Loucy (cell line): ENCODE data around the gene KRABD2.
A peak's percentile ranks its signal among the peaks of the same experiment; 100 is the strongest.

Experiments
- H2AFZ ChIP-seq: fragments of 200-600 bp; sonication (generic); 2 replicates; pipeline ENCODE4 v1.6.0; 2016; ENCODE audit warnings: antibody characterized with exemption, mild to moderate bottlenecking, low read length, moderate library complexity
- H3F3A ChIP-seq: fragments of 200-600 bp; 2 replicates; pipeline ENCODE4 v1.6.0; 2016; ENCODE audit warnings: antibody characterized with exemption, low read depth, mild to moderate bottlenecking
- H3K27me3 ChIP-seq: fragments of 200-600 bp; sonication (generic); 2 replicates; pipeline ENCODE4 v1.6.1; 2014; ENCODE audit warnings: low read length, mild to moderate bottlenecking; ENCODE audit not compliant: insufficient read depth, poor library complexity, severe bottlenecking
- H3K36me3 ChIP-seq: fragments of 200-600 bp; sonication (generic); 2 replicates; pipeline ENCODE4 v1.6.1; 2016; ENCODE audit warnings: low read length; ENCODE audit not compliant: insufficient read depth
- H3K4me1 ChIP-seq: fragments of 200-600 bp; sonication (generic); 2 replicates; pipeline ENCODE4 v1.5.1; 2014; ENCODE audit warnings: low read length, mild to moderate bottlenecking; ENCODE audit not compliant: insufficient read depth, poor library complexity, severe bottlenecking
- H3K4me2 ChIP-seq: fragments of 200-600 bp; sonication (generic); 2 replicates; pipeline ENCODE4 v1.6.0; 2014; ENCODE audit warnings: antibody characterized with exemption, low read length, low read depth, mild to moderate bottlenecking; ENCODE audit not compliant: poor library complexity, severe bottlenecking
- H3K4me3 ChIP-seq: fragments of 200-600 bp; sonication (generic); 2 replicates; pipeline ENCODE4 v1.5.1; 2014; ENCODE audit warnings: low read length, mild to moderate bottlenecking, mixed read lengths; ENCODE audit not compliant: poor library complexity, severe bottlenecking
- H3K79me2 ChIP-seq: fragments of 200-600 bp; sonication (generic); 2 replicates; pipeline ENCODE4 v1.6.1; 2014; ENCODE audit warnings: low read length; ENCODE audit not compliant: insufficient read depth
- H3K9ac ChIP-seq: fragments of 200-600 bp; sonication (generic); 2 replicates; pipeline ENCODE4 v1.6.0; 2014; ENCODE audit warnings: mild to moderate bottlenecking, low read depth, low read length, moderate library complexity; ENCODE audit not compliant: poor library complexity, severe bottlenecking
- H3K9me2 ChIP-seq: fragments of 200-600 bp; sonication (generic); replicated peaks from 2 replicates; pipeline ENCODE4 v1.6.1; 2016; ENCODE audit warnings: low read depth, low read length, mixed read lengths
- H3K9me3 ChIP-seq: fragments of 200-600 bp; sonication (generic); 2 replicates; pipeline ENCODE4 v1.6.1; 2014; ENCODE audit warnings: mild to moderate bottlenecking, antibody characterized with exemption, low read length, low read depth; ENCODE audit not compliant: insufficient read depth
- H4K20me1 ChIP-seq: fragments of 200-600 bp; sonication (generic); 2 replicates; pipeline ENCODE4 v1.6.0; 2014; ENCODE audit warnings: antibody characterized with exemption, low read length, mild to moderate bottlenecking; ENCODE audit not compliant: insufficient read depth, poor library complexity, severe bottlenecking
- EZH2phosphoT487 ChIP-seq: fragments of 200-600 bp; IDR thresholded peaks from 2 replicates; pipeline ENCODE4 v1.6.1; 2018; ENCODE audit warnings: antibody characterized with exemption, mild to moderate bottlenecking, moderate library complexity, borderline replicate concordance
- TF ChIP-seq, protein P1 (sequence below): fragments of 200-600 bp; sonication (generic); conservative IDR thresholded peaks from 2 replicates; pipeline ENCODE4 v1.5.1; 2014; ENCODE audit warnings: mild to moderate bottlenecking, antibody characterized with exemption, low read length

The KRABD2 gene

DNA sequence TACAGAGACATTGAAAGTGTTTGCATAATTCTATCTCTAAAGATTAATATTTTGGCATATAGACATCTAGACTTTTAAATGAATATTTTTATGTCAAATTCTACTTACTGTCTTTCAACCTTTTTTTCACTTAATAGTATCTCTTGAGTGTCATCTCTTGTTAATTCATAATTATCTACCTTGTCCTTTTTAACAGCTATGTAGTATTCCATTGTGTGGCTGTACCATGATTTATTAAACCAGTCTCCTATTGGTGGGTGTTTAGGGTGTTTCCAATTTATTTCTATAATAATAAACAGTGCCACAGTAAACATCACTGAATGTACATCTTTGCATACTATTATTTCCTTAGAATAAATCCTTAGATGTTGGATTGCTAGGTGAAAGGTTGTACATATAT lies 37.4 kb upstream of the KRABD2 start:
- H3K9me2 ChIP-seq = no peaks in the 10 kb centered on the region
- no peak overlapping the region for H3K9ac ChIP-seq
- H3K27me3 ChIP-seq = no peaks in the 10 kb centered on the region
- H3K4me3 ChIP-seq = no peak overlapping the region
- H3K4me2 ChIP-seq = no peak overlapping the region
- TF ChIP-seq, protein P1, sequence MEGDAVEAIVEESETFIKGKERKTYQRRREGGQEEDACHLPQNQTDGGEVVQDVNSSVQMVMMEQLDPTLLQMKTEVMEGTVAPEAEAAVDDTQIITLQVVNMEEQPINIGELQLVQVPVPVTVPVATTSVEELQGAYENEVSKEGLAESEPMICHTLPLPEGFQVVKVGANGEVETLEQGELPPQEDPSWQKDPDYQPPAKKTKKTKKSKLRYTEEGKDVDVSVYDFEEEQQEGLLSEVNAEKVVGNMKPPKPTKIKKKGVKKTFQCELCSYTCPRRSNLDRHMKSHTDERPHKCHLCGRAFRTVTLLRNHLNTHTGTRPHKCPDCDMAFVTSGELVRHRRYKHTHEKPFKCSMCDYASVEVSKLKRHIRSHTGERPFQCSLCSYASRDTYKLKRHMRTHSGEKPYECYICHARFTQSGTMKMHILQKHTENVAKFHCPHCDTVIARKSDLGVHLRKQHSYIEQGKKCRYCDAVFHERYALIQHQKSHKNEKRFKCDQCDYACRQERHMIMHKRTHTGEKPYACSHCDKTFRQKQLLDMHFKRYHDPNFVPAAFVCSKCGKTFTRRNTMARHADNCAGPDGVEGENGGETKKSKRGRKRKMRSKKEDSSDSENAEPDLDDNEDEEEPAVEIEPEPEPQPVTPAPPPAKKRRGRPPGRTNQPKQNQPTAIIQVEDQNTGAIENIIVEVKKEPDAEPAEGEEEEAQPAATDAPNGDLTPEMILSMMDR = no peak
- TF ChIP-seq EZH2phosphoT487 = no peak
- peaks cover 10% of the 10 kb centered on the region for H3K4me1 ChIP-seq
- H3K9me3 ChIP-seq = no peaks in the 10 kb centered on the region
- H3F3A ChIP-seq = no peaks in the 10 kb centered on the region
- no peaks in the 10 kb centered on the region for H3K36me3 ChIP-seq
- H4K20me1 ChIP-seq = no peaks in the 10 kb centered on the region
- no peaks in the 10 kb centered on the region for H3K79me2 ChIP-seq
- H2AFZ ChIP-seq = no peak overlapping the region

DNA sequence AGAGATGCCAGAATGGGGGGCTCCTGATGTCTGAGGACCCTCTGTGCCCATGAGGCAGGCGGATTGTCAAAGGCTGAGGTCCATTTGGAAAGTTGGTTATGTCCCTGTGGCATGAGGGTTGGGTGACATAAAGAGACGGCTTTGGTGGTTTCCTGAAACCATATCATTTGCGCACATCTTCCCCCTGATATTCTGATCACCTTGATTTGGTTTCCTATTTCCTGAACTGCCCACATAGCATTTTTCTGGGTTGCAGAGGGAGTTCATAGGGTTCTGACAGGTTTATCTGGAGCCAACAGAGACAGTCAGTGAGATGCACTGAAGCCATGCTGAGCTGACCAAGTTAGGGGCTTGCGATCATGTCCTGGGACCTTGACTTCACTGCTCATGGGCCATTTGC lies 36.8 kb upstream of the KRABD2 start:
- H4K20me1 ChIP-seq = no peaks in the 10 kb centered on the region
- no peak overlapping the region for H2AFZ ChIP-seq
- no peak overlapping the region for H3K9ac ChIP-seq
- H3K9me2 ChIP-seq = no peaks in the 10 kb centered on the region
- H3K79me2 ChIP-seq = no peaks in the 10 kb centered on the region
- no peak overlapping the region for H3K4me3 ChIP-seq
- no peaks in the 10 kb centered on the region for H3K36me3 ChIP-seq
- no peaks in the 10 kb centered on the region for H3K27me3 ChIP-seq
- no peaks in the 10 kb centered on the region for H3K9me3 ChIP-seq
- peak overlapping the region; percentile 5 for H3K4me2 ChIP-seq
- H3F3A ChIP-seq = no peaks in the 10 kb centered on the region
- TF ChIP-seq, protein P1 = no peak
- TF ChIP-seq EZH2phosphoT487 = no peak
- peaks cover 10% of the 10 kb centered on the region for H3K4me1 ChIP-seq

DNA sequence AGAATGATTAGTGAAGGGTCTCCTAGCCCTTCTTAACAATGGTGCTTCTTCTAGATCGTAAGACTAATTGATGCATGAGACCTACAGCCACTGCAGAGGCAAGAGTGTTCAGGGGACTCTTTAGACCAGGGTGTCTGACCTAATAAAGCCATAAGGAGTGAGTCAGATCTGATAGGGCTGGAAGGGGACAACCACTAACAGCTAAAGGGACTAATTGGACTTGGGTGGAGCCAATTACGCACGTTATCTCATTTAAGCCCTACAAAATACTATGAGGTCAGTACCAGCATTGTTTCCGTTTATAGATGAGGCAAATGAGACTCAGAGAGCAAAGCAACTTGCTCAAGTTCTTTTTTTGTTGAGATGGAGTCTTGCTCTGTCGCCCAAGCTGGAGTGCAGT lies 35.6 kb upstream of the KRABD2 start:
- no peaks in the 10 kb centered on the region for H3K9me3 ChIP-seq
- H3K4me2 ChIP-seq = no peak overlapping the region
- no peaks in the 10 kb centered on the region for H3K79me2 ChIP-seq
- no peak overlapping the region for H3K4me3 ChIP-seq
- H3K4me1 ChIP-seq = peaks cover 10% of the 10 kb centered on the region
- H4K20me1 ChIP-seq = no peaks in the 10 kb centered on the region
- TF ChIP-seq EZH2phosphoT487 = no peak
- TF ChIP-seq, protein P1 = no peak
- no peak overlapping the region for H3K9ac ChIP-seq
- no peaks in the 10 kb centered on the region for H3K9me2 ChIP-seq
- no peak overlapping the region for H2AFZ ChIP-seq
- no peaks in the 10 kb centered on the region for H3K27me3 ChIP-seq
- H3K36me3 ChIP-seq = no peaks in the 10 kb centered on the region
- H3F3A ChIP-seq = no peaks in the 10 kb centered on the region
